Astrocyte (in vitro differentiated cells and primary cell): ENCODE data around the gene EPHA7. TPM values are rescaled to one million over a fixed set of nuclear protein-coding genes. Genes with fewer than 3 reads are reported as not detected.

Experiments
- DNase-seq: peaks from one replicate; pipeline ENCODE4 v3.0.0-alpha.2; 2010; ENCODE audit warnings: low read depth
- FAIRE-seq: peaks from 2 replicates; lab custom pipeline; 2011; peaks lifted over from hg19 to GRCh38; lab: Jason Lieb, UNC
- H2AFZ ChIP-seq: 2 replicates; pipeline ENCODE4 v1.6.0; 2012; ENCODE audit warnings: low read depth, low read length, inconsistent platforms
- H3K27ac ChIP-seq: 2 replicates; pipeline ENCODE4 v1.5.1; 2011; ENCODE audit warnings: low read depth, low read length, inconsistent platforms
- H3K27me3 ChIP-seq: 2 replicates; pipeline ENCODE4 v1.6.0; 2011; ENCODE audit warnings: low read length, inconsistent platforms; ENCODE audit not compliant: insufficient read depth
- H3K36me3 ChIP-seq: 2 replicates; pipeline ENCODE4 v1.5.1; 2011; ENCODE audit warnings: low read length, inconsistent platforms; ENCODE audit not compliant: insufficient read depth
- H3K4me1 ChIP-seq: 2 replicates; pipeline ENCODE4 v1.5.1; 2011; ENCODE audit warnings: low read length, inconsistent platforms; ENCODE audit not compliant: insufficient read depth
- H3K4me2 ChIP-seq: 2 replicates; pipeline ENCODE4 v1.6.0; 2012; ENCODE audit warnings: low read length, inconsistent platforms
- H3K4me3 ChIP-seq: 2 replicates; pipeline ENCODE4 v1.5.1; 2011; ENCODE audit warnings: low read depth, mild to moderate bottlenecking, low read length, inconsistent platforms; ENCODE audit not compliant: insufficient read depth
- H3K79me2 ChIP-seq: 2 replicates; pipeline ENCODE4 v1.6.0; 2012; ENCODE audit warnings: mild to moderate bottlenecking, low read length, inconsistent platforms; ENCODE audit not compliant: insufficient read depth
- H3K9ac ChIP-seq: 2 replicates; pipeline ENCODE4 v1.6.0; 2012; ENCODE audit warnings: mild to moderate bottlenecking, low read length, inconsistent platforms
- H3K9me3 ChIP-seq: 2 replicates; pipeline ENCODE4 v1.5.1; 2012; ENCODE audit warnings: low read depth, mild to moderate bottlenecking, low read length, inconsistent platforms; ENCODE audit not compliant: insufficient read depth
- H4K20me1 ChIP-seq: 2 replicates; pipeline ENCODE4 v1.6.0; 2012; ENCODE audit warnings: low read length, inconsistent platforms; ENCODE audit not compliant: insufficient read depth
- H3K27ac Mint-ChIP-seq: one replicate; pipeline ENCODE4 v1.8.0; 2021; ENCODE audit warnings: mild to moderate bottlenecking, mixed read lengths; ENCODE audit not compliant: unreplicated experiment
- H3K27me3 Mint-ChIP-seq: one replicate; pipeline ENCODE4 v1.8.0; 2021; ENCODE audit warnings: low read depth, mixed read lengths; ENCODE audit not compliant: unreplicated experiment
- H3K36me3 Mint-ChIP-seq: one replicate; pipeline ENCODE4 v1.8.0; 2021; ENCODE audit warnings: low read depth, mixed read lengths; ENCODE audit not compliant: unreplicated experiment
- H3K4me1 Mint-ChIP-seq: one replicate; pipeline ENCODE4 v1.8.0; 2021; ENCODE audit warnings: low read depth, mixed read lengths; ENCODE audit not compliant: unreplicated experiment
- H3K4me3 Mint-ChIP-seq: one replicate; pipeline ENCODE4 v1.8.0; 2021; ENCODE audit warnings: mild to moderate bottlenecking, moderate library complexity, mixed read lengths; ENCODE audit not compliant: unreplicated experiment
- H3K9me3 Mint-ChIP-seq: one replicate; pipeline ENCODE4 v1.8.0; 2021; ENCODE audit warnings: mild to moderate bottlenecking, mixed read lengths; ENCODE audit not compliant: unreplicated experiment
- CTCF ChIP-seq: IDR thresholded peaks from 2 replicates; pipeline ENCODE4 v1.5.1; 2011; ENCODE audit warnings: low read depth, mild to moderate bottlenecking, inconsistent platforms, low read length, moderate library complexity; ENCODE audit not compliant: insufficient read depth
- EZH2 ChIP-seq: IDR thresholded peaks from 2 replicates; pipeline ENCODE4 v1.6.1; 2012; ENCODE audit warnings: mild to moderate bottlenecking, low read length, inconsistent platforms; ENCODE audit not compliant: insufficient read depth
- total RNA-seq: library from RNA; stranded (reverse); gene quantifications from 2 replicates; pipeline ENCODE4 v1.2.1, GENCODE V29; 2021

The EPHA7 gene
- total RNA-seq, 1 donor from 2014 or later = 0.82 TPM

DNA sequence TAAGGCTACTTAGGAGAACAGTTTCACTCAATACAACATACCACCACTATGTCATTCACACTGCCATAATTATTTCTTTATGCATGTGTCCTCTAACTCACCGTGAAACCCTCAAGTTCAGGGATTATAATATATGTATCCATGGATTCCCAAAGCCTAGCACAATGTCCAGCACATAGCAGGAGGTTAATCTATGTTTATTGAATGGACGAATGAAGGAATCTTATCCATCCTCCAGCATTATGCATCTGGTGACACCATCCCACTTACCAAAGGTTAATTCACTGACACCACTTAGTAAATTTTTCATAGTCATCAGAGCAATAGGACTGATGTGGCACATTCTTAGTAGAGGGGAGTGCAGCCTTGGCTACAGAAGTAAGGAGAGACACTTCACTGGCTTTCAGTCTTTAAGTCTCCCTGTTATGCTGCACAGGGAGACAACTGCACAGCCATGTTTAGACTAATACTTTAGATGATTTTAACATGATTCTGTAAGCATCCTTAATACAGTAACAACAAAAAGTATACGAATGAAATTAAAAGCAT is 49.7 kb downstream of the EPHA7 start:
- Mint-ChIP-seq H3K4me1 (no peaks in the 10 kb centered on the region), H3K27me3 (no peaks in the 10 kb centered on the region), H3K4me3 (no peak overlapping the region), H3K27ac (no peak overlapping the region), H3K36me3 (no peaks in the 10 kb centered on the region), H3K9me3 (no peaks in the 10 kb centered on the region)
- DNase-seq = no peak
- H4K20me1 ChIP-seq = no peaks in the 10 kb centered on the region
- no peaks in the 10 kb centered on the region for H3K27me3 ChIP-seq
- H3K36me3 ChIP-seq = no peaks in the 10 kb centered on the region
- H3K4me3 ChIP-seq = no peak overlapping the region
- H3K9me3 ChIP-seq = no peaks in the 10 kb centered on the region
- no peak for FAIRE-seq
- H3K9ac ChIP-seq = no peak overlapping the region
- H2AFZ ChIP-seq = no peak overlapping the region
- H3K4me2 ChIP-seq = no peak overlapping the region
- no peaks in the 10 kb centered on the region for H3K79me2 ChIP-seq
- TF ChIP-seq CTCF (no peak), EZH2 (no peak)
- no peaks in the 10 kb centered on the region for H3K4me1 ChIP-seq
- no peak overlapping the region for H3K27ac ChIP-seq

DNA sequence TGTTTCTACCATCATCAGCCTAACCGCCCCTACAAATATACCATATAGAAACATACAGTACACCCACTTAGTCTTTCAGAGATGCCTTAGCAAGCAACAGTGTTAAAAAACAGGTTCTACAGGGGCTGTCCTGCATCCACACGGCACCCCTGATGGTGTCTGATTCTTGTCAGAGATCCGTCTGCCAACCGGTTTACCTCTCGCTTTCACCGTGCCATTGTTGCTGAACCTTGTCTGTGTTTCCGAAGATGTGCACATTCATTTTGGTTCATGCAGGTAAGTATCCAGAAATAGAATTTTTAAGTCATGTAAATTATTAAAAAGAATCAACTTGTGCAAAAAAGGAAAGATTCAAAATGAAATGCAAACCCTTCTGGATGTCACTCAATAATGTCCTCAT is 52.9 kb downstream of the EPHA7 start:
- no peaks in the 10 kb centered on the region for H3K36me3 Mint-ChIP-seq
- no peaks in the 10 kb centered on the region for H3K9me3 Mint-ChIP-seq
- Histone ChIP-seq H4K20me1 (no peaks in the 10 kb centered on the region), H3K4me2 (no peak overlapping the region), H3K27ac (no peak overlapping the region), H3K27me3 (no peaks in the 10 kb centered on the region), H3K9me3 (no peaks in the 10 kb centered on the region), H3K4me3 (no peak overlapping the region), H2AFZ (no peak overlapping the region), H3K36me3 (no peaks in the 10 kb centered on the region), H3K9ac (no peak overlapping the region), H3K4me1 (no peaks in the 10 kb centered on the region), H3K79me2 (no peaks in the 10 kb centered on the region)
- no peak overlapping the region for H3K27ac Mint-ChIP-seq
- no peak for DNase-seq
- TF ChIP-seq EZH2 = no peak
- no peak for TF ChIP-seq CTCF
- no peak for FAIRE-seq
- H3K27me3 Mint-ChIP-seq = no peaks in the 10 kb centered on the region
- H3K4me3 Mint-ChIP-seq = no peak overlapping the region
- H3K4me1 Mint-ChIP-seq = no peaks in the 10 kb centered on the region

- Histone ChIP-seq H3K27me3 (no peaks in the 10 kb centered on the region), H3K27ac (no peak overlapping the region), H3K4me2 (no peak overlapping the region), H3K4me1 (no peaks in the 10 kb centered on the region), H3K36me3 (no peaks in the 10 kb centered on the region), H3K9me3 (no peaks in the 10 kb centered on the region), H4K20me1 (no peaks in the 10 kb centered on the region), H3K79me2 (no peaks in the 10 kb centered on the region), H3K9ac (no peak overlapping the region), H3K4me3 (no peak overlapping the region), H2AFZ (no peak overlapping the region)
- no peaks in the 10 kb centered on the region for H3K27me3 Mint-ChIP-seq
- no peaks in the 10 kb centered on the region for H3K4me1 Mint-ChIP-seq
- no peaks in the 10 kb centered on the region for H3K9me3 Mint-ChIP-seq
- FAIRE-seq (no peak), DNase-seq (no peak)
- no peak for TF ChIP-seq CTCF
- TF ChIP-seq EZH2 = no peak
- H3K4me3 Mint-ChIP-seq = no peak overlapping the region
- H3K36me3 Mint-ChIP-seq = no peaks in the 10 kb centered on the region
- no peak overlapping the region for H3K27ac Mint-ChIP-seq
These were observed 53.9 kb downstream of the EPHA7 start for GRCh38 chr6:93365445-93365844.
